Left lung (tissue), 10 donors: ENCODE data around the gene CHADL. TPM values are rescaled to one million over a fixed set of nuclear protein-coding genes. Genes with fewer than 3 reads are reported as not detected.

Experiments used
- ATAC-seq: fragments of 200-7000 bp; cut with Tn5 transposase; one replicate; pipeline ENCODE4 v1.9.1; 2020; ENCODE audit warnings: moderate library complexity
- DNase-seq, 4 donors: peaks; one replicate each; pipeline ENCODE4 v3.0.0-alpha.2; 2013 to 2020
- H3K27ac ChIP-seq, 2 donors: fragments of 200-600 bp; sonication (generic) in 1 of 2; one replicate each; pipeline versions ENCODE4 v1.5.0 to v1.8.0; 2020 to 2021
- H3K27me3 ChIP-seq, 2 donors: fragments of 200-600 bp; sonication (generic) in 1 of 2; one replicate each; pipeline versions ENCODE4 v1.5.0 to v1.8.0; 2020 to 2021
- H3K36me3 ChIP-seq, 2 donors: fragments of 200-600 bp; sonication (generic) in 1 of 2; one replicate each; pipeline versions ENCODE4 v1.5.0 to v1.8.0; 2020 to 2021
- H3K4me1 ChIP-seq, 2 donors: fragments of 200-600 bp; one replicate each; pipeline ENCODE4 v1.8.0; 2021
- H3K4me3 ChIP-seq, 2 donors: fragments of 200-600 bp; sonication (generic) in 1 of 2; one replicate each; pipeline versions ENCODE4 v1.5.0 to v1.8.0; 2020 to 2021; ENCODE audit warnings: mild to moderate bottlenecking in 1 of 2
- H3K9me3 ChIP-seq, 2 donors: fragments of 200-600 bp; sonication (generic) in 1 of 2; one replicate each; pipeline versions ENCODE4 v1.5.0 to v1.8.0; 2020 to 2021
- intact Hi-C, 2 donors: fragments of 100-400 bp; cut with DNase I; formaldehyde crosslinking; loops; one replicate each; pipeline versions ENCODE4 v1.11.2 to v1.14.2; 2022
- polyA plus RNA-seq, 6 donors: library from polyadenylated mRNA; unstranded; fragments of 120-200 nt; gene quantifications; one replicate each; pipeline ENCODE4 v1.2.1, GENCODE V29; 2013; ENCODE audit not compliant: insufficient read length in 6 of 6
- total RNA-seq, 2 donors: library from RNA; stranded (reverse); fragmentation: NEBNext Ultra II Directional; extraction: Animal tissue kit (Norgen Biotek cat#: 25700); gene quantifications; one replicate each; pipeline ENCODE4 v1.2.1, GENCODE V29; 2021
- TF ChIP-seq, protein P1 (sequence below), 2 donors: fragments of 200-600 bp; sonication (generic) in 1 of 2; IDR thresholded peaks; one replicate each; pipeline versions ENCODE4 v1.5.0 to v1.8.0; 2021; ENCODE audit warnings: antibody characterized with exemption in 2 of 2
- donor health status: DM: no; HTN: yes; CAD: no.
- donor health status: DM: no; HTN: no; CAD: no.

CHADL gene
- total and polyA plus RNA-seq, 8 donors, result 2.1 to 6.2 (median 2.6) TPM

DNA sequence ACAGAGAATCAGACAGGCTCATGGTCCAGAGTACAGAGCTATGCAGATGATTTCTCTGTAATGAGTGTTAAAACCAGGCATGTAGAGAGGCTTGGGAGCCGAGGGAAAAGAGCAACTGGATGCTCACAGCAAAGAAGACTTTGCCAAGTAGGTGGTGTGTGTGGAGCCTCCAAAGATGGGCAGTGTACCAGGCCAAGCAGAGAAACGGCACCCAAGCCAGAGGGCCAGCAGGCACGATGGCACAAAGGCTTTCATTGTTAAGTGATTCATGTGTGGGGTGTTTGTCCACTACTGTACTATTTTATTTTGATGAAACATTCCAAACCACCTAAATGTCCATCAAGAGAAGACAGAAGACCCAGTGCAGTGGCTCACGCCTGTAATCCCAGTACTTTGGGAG is 34.1 kb upstream of the CHADL start:
- ATAC-seq, result no peak

DNA sequence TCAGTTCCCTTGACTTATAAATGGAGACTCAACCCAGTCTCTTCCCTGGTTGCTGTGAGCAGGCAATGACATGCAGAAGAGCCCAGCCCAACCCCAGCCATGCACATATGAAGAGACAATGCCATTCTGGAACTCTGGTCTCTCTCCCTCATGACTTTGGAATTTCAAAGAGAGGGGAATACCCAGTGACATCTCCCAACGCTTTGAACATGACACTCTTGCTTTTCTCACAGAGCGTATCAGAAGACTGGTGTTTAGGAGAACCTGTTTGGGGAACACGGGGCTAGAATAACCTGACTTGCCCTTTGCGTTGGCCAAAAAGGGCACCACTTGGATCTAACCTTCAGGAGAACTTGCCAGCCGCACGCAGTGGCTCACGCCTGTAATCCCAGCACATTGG is 32.4 kb upstream of the CHADL start:
- TF ChIP-seq, protein P1, sequence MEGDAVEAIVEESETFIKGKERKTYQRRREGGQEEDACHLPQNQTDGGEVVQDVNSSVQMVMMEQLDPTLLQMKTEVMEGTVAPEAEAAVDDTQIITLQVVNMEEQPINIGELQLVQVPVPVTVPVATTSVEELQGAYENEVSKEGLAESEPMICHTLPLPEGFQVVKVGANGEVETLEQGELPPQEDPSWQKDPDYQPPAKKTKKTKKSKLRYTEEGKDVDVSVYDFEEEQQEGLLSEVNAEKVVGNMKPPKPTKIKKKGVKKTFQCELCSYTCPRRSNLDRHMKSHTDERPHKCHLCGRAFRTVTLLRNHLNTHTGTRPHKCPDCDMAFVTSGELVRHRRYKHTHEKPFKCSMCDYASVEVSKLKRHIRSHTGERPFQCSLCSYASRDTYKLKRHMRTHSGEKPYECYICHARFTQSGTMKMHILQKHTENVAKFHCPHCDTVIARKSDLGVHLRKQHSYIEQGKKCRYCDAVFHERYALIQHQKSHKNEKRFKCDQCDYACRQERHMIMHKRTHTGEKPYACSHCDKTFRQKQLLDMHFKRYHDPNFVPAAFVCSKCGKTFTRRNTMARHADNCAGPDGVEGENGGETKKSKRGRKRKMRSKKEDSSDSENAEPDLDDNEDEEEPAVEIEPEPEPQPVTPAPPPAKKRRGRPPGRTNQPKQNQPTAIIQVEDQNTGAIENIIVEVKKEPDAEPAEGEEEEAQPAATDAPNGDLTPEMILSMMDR (IDR thresholded peaks at IDR 0.05), result no peak
- H3K9me3 ChIP-seq, result no peaks in the 10 kb centered on the region
- H3K4me1 ChIP-seq, result no peaks in the 10 kb centered on the region
- H3K36me3 ChIP-seq, result peaks cover 0 to 98% of the 10 kb centered on the region in 2 donors
- H3K27ac ChIP-seq, result no peak overlapping the region
- no peak for ATAC-seq
- no peaks in the 10 kb centered on the region for H3K27me3 ChIP-seq
- intact Hi-C loops, result no loop called here
- no peak overlapping the region for H3K4me3 ChIP-seq
- DNase-seq, result peak in 1 of 4 donors; percentile 5

More for the DNA sequence above, 34.1 kb upstream of the CHADL start:
- intact Hi-C loops, result no loop called here
- no peak overlapping the region for H3K4me3 ChIP-seq
- H3K27me3 ChIP-seq, result no peaks in the 10 kb centered on the region
- DNase-seq, result peak in 1 of 4 donors; percentile 7
- no peak overlapping the region for H3K27ac ChIP-seq
- no peaks in the 10 kb centered on the region for H3K9me3 ChIP-seq
- TF ChIP-seq, protein P1 (IDR thresholded peaks at IDR 0.05), result no peak
- peaks cover 0 to 98% of the 10 kb centered on the region in 2 donors for H3K36me3 ChIP-seq
- no peaks in the 10 kb centered on the region for H3K4me1 ChIP-seq

DNA sequence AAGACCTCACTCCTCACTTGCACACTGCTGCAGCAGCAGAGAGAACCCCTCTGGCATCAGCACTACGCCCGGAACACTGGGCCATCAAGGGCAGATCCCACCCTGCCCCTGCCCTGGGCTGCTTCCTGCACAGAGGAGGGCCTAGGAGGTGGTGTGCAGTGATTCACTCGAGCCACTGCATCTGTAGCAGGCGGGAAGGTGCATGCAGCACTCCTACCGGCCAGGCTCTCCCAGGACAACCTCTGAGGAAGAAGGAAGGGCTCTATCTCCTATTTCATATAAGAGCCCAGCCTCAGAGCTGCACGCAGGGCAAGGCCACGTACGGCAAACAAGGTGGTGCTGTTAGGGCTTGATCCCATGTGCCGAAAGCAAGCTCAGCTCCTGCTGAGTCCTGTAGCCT is 31.1 kb upstream of the CHADL start:
- H3K4me1 ChIP-seq, result no peaks in the 10 kb centered on the region
- TF ChIP-seq, protein P1 (IDR thresholded peaks at IDR 0.05), result no peak
- peaks cover 0 to 100% of the 10 kb centered on the region in 2 donors for H3K36me3 ChIP-seq
- H3K4me3 ChIP-seq, result no peak overlapping the region
- intact Hi-C loops, result no loop called here
- ATAC-seq (no peak), DNase-seq (peak in 1 of 4 donors; percentile 39)
- H3K9me3 ChIP-seq, result no peaks in the 10 kb centered on the region
- H3K27ac ChIP-seq, result no peak overlapping the region
- H3K27me3 ChIP-seq, result no peaks in the 10 kb centered on the region

DNA sequence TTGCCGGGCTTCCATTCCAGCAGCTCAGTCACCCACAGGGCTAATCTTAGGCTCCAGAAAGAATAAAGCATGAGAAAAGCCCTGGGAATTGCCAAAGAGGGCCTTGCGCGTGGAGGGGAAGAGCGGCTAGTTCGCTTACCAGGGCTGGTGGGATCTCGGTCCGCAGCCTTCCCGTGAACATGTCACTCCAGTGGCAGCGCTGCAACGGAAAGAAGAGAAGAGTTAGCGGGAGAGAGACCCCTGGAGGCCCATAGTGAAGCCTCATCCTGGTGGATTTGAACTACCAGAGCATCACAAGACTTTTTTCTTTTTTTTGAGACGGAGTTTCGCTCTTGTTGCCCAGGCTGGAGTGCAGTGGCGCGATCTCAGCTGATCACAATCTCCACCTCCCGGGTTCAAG is 27.2 kb upstream of the CHADL start:
- intact Hi-C loops, result no loop called here
- Histone ChIP-seq H3K9me3 (no peaks in the 10 kb centered on the region), H3K36me3 (peaks cover 0 to 99% of the 10 kb centered on the region in 2 donors), H3K27me3 (no peaks in the 10 kb centered on the region), H3K27ac (no peak overlapping the region), H3K4me3 (no peak overlapping the region), H3K4me1 (no peaks in the 10 kb centered on the region)
- no peak for DNase-seq
- TF ChIP-seq, protein P1 (IDR thresholded peaks at IDR 0.05), result no peak
- no peak for ATAC-seq

DNA sequence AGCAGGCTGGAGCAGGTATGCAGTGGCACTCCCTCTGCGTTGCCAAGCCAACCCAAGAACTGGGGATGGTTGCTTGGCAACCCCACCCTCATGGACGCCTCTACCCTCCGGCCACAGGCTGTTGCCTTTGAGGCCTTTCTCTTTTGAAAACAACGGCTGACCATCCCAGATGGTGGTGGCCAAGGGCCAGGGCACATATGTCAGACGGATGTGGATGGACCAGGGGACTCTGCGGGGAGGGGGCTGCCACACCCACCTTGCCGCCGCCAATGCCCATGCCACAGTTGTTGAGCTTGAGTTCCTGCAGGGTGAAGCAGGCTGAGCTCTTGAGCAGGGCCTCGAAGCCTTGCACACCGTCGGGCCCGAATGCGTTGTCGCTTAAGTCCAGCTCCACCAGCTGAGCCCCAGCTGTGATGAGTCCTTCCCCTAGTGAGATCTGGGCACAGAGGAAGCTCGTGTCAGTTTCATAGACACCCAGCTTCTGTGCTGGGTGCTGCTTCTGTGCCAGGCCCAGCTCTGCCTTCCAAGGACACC is 23.7 kb upstream of the CHADL start:
- intact Hi-C loops, result no loop called here
- H3K4me1 ChIP-seq, result no peaks in the 10 kb centered on the region
- no peak overlapping the region for H3K4me3 ChIP-seq
- no peak for DNase-seq
- TF ChIP-seq, protein P1 (IDR thresholded peaks at IDR 0.05), result no peak
- H3K9me3 ChIP-seq, result no peaks in the 10 kb centered on the region
- H3K27me3 ChIP-seq, result no peaks in the 10 kb centered on the region
- peaks cover 0 to 99% of the 10 kb centered on the region in 2 donors for H3K36me3 ChIP-seq
- ATAC-seq, result no peak
- H3K27ac ChIP-seq, result no peak overlapping the region
